Psoas muscle (tissue), 8 donors: ENCODE results near the gene PSMB4. TPM values are rescaled to one million over a fixed set of nuclear protein-coding genes. Genes with fewer than 3 reads are reported as not detected.
"Not testable (repeated sequence)": the region's sequence is repeated elsewhere in the genome, so short reads cannot be mapped to it uniquely, and the experiment has no call there.

Experiments
- ATAC-seq, 4 donors: fragments of 200-7000 bp; cut with Tn5 transposase; one replicate each; pipeline ENCODE4 v1.9.1; 2020; ENCODE audit warnings: moderate library complexity in 3 of 4, mild to moderate bottlenecking in 2 of 4
- DNase-seq, 2 donors: peaks; one replicate each; pipeline ENCODE4 v3.0.0-alpha.2; 2020
- H3K27ac ChIP-seq: fragments of 200-600 bp; one replicate; pipeline ENCODE4 v1.8.0; 2022
- H3K27me3 ChIP-seq, 3 donors: fragments of 200-600 bp in 1 of 3; one replicate each; pipeline versions ENCODE4 v1.6.1 to v1.8.0; 2013 to 2022; ENCODE audit warnings: low read length in 2 of 3, mild to moderate bottlenecking in 2 of 3, moderate library complexity in 1 of 3; ENCODE audit not compliant: insufficient read depth in 3 of 3
- H3K36me3 ChIP-seq, 2 donors: fragments of 200-600 bp in 1 of 2; one replicate each; pipeline versions ENCODE4 v1.6.1 to v1.8.0; 2013 to 2022; ENCODE audit warnings: low read depth in 1 of 2, mild to moderate bottlenecking in 1 of 2, moderate library complexity in 1 of 2; ENCODE audit not compliant: insufficient read depth in 1 of 2
- H3K4me1 ChIP-seq: fragments of 200-600 bp; one replicate; pipeline ENCODE4 v1.8.0; 2022
- H3K4me3 ChIP-seq: fragments of 200-600 bp; one replicate; pipeline ENCODE4 v1.8.0; 2022; ENCODE audit warnings: mild to moderate bottlenecking
- H3K9me3 ChIP-seq: fragments of 200-600 bp; one replicate; pipeline ENCODE4 v1.8.0; 2022
- CTCF ChIP-seq: fragments of 200-600 bp; IDR thresholded peaks from one replicate; pipeline ENCODE4 v1.8.0; 2022; ENCODE audit warnings: antibody characterized with exemption
- WGBS, 3 donors: extraction: QIAGEN DNeasy Blood & Tissue Kit; methylation state at CpG; one replicate each; pipeline versions ENCODE4 v1.1.6 to v1.1.7; 2013; 5-methylcytosine and 5-hydroxymethylcytosine counted together
- intact Hi-C, 2 donors: fragments of 100-400 bp; cut with DNase I; formaldehyde crosslinking; loops; one replicate each; pipeline versions ENCODE4 v1.11.0 to v1.14.2; 2022
- polyA plus RNA-seq, 3 donors: library from polyadenylated mRNA; stranded (reverse); fragments of 200-250 nt; gene quantifications; one replicate each; pipeline ENCODE4 v1.2.3, GENCODE V29; 2013
- total RNA-seq, 4 donors: library from RNA; stranded (reverse); fragmentation: NEBNext Ultra II Directional in 2 of 4; extraction: Animal tissue kit (Norgen Biotek cat#: 25700) in 2 of 4; gene quantifications; one replicate each; pipeline versions ENCODE4 v1.2.1 to v1.2.4, GENCODE V29; 2021 to 2023
- donor health status: healthy with polysubstance abuse.
- donor health status: DM: no; HTN: no; CAD: no; lungs with moderate emphysema.
- donor health status: Bipolar disorder and iron deficiency.
- donor health status: healthy.
- donor health status: DM: yes; HTN: yes; CAD: no.
- donor health status: DM: no; HTN: no; CAD: no.
- donor health status: DM: no; HTN: no; CAD: no.
- donor health status: DM: yes; HTN: yes; CAD: no.

PSMB4 gene
- total and polyA plus RNA-seq, 7 donors, result 149 to 521 (median 285) TPM

- intact Hi-C loops, result no loop called here
- 87 to 93% (median 90%) methylated on average over 2 of the region's 2 CpGs for WGBS, 3 donors
Observed at GRCh38 chr1:151386002-151386401, 13.4 kb upstream of the PSMB4 start.

GRCh38 chr1:151390221-151391078 is 8.9 kb upstream of the PSMB4 start:
- H3K9me3 ChIP-seq, H3K36me3 ChIP-seq, H3K4me1 ChIP-seq, H3K4me3 ChIP-seq, H3K27ac ChIP-seq, ATAC-seq, DNase-seq, H3K27me3 ChIP-seq: not testable (repeated sequence)
- 92 to 95% (median 92%) methylated on average over 20 to 22 of the region's 22 CpGs for WGBS, 3 donors
- intact Hi-C loops, result loop anchor here in 1 of 2 donors (10.0 kb wide), 1 partner anchor 46 kb away; the partner anchor contains the start of gene RFX5

More at GRCh38 chr1:151386002-151386401, 13.4 kb upstream of the PSMB4 start:
- H3K4me3 ChIP-seq, result no peak overlapping the region
- no peak for TF ChIP-seq CTCF
- no peaks in the 10 kb centered on the region for H3K27me3 ChIP-seq
- no peak for DNase-seq
- no peak for ATAC-seq
- no peaks in the 10 kb centered on the region for H3K9me3 ChIP-seq
- H3K36me3 ChIP-seq, result no peaks in the 10 kb centered on the region
- H3K27ac ChIP-seq, result no peak overlapping the region
- no peaks in the 10 kb centered on the region for H3K4me1 ChIP-seq

- Histone ChIP-seq H3K9me3 (no peaks in the 10 kb centered on the region), H3K36me3 (no peaks in the 10 kb centered on the region), H3K27me3 (no peaks in the 10 kb centered on the region), H3K4me3 (no peak overlapping the region), H3K27ac (no peak overlapping the region), H3K4me1 (no peaks in the 10 kb centered on the region)
- WGBS, 3 donors, result 80 to 86% (median 81%) methylated on average over 3 of the region's 3 CpGs
- no peak for TF ChIP-seq CTCF
- intact Hi-C loops, result loop anchor here in 1 of 2 donors (10.0 kb wide), 1 partner anchor 46 kb away; the partner anchor contains the start of gene RFX5
- DNase-seq (no peak), ATAC-seq (no peak)
Observed at GRCh38 chr1:151391079-151391563, 8.3 kb upstream of the PSMB4 start.

GRCh38 chr1:151393583-151393982 is 5.8 kb upstream of the PSMB4 start:
- H3K4me1 ChIP-seq, result no peaks in the 10 kb centered on the region
- no peaks in the 10 kb centered on the region for H3K9me3 ChIP-seq
- H3K36me3 ChIP-seq, result no peaks in the 10 kb centered on the region
- H3K27me3 ChIP-seq, result no peaks in the 10 kb centered on the region
- no peak for TF ChIP-seq CTCF
- DNase-seq, result no peak
- no peak overlapping the region for H3K27ac ChIP-seq
- no peak overlapping the region for H3K4me3 ChIP-seq
- ATAC-seq, result no peak
- intact Hi-C loops, result loop anchor here in 1 of 2 donors (10.0 kb wide), 1 partner anchor 49 kb away; the partner anchor contains the start of gene RFX5

GRCh38 chr1:151396265-151396664 is 3.1 kb upstream of the PSMB4 start:
- not testable (repeated sequence) for H3K27ac ChIP-seq, H3K4me3 ChIP-seq, H3K9me3 ChIP-seq, ATAC-seq, H3K27me3 ChIP-seq, DNase-seq
- intact Hi-C loops, result loop anchor here in 1 of 2 donors (5.0 to 10.0 kb wide), 2 partner anchors 51 to 114 kb away; partner anchors contain the start of genes RFX5 and ZNF687
- Histone ChIP-seq H3K36me3 (peaks cover 5 to 12% of the 10 kb centered on the region in 2 donors), H3K4me1 (peaks cover 11% of the 10 kb centered on the region)
- 75 to 79% (median 79%) methylated on average over 5 of the region's 5 CpGs for WGBS, 3 donors
